SK-N-SH treated with all-trans-retinoic acid at 6 μM for 48 hours (cell line): ENCODE measurements around the gene TMEM182.

ENCODE experiments used
- ATAC-seq: fragments of 200-7000 bp; cut with Tn5 transposase; 3 replicates; pipeline ENCODE4 v1.9.1; 2020; ENCODE audit warnings: mild to moderate bottlenecking, moderate library complexity
- ARNTL ChIP-seq: fragments of 450-650 bp; formaldehyde crosslinking; IDR thresholded peaks from 2 replicates; pipeline ENCODE4 v1.5.0; 2020; ENCODE audit warnings: low read depth, mild to moderate bottlenecking, moderate library complexity, borderline replicate concordance
- BACH2 ChIP-seq: fragments of 250-450 bp; sonication (Bioruptor Pico); IDR thresholded peaks from 2 replicates; pipeline ENCODE4 v1.9.0; 2021; ENCODE audit warnings: mild to moderate bottlenecking, borderline replicate concordance
- CSDC2 ChIP-seq: fragments of 250-450 bp; sonication (Bioruptor Pico); IDR thresholded peaks from 2 replicates; pipeline ENCODE4 v1.5.0; 2020; ENCODE audit warnings: mild to moderate bottlenecking, moderate library complexity
- ESRRG ChIP-seq: fragments of 250-450 bp; sonication (Bioruptor Pico); IDR thresholded peaks from 2 replicates; pipeline ENCODE4 v1.6.1; 2021; ENCODE audit warnings: mild to moderate bottlenecking
- GLIS3 ChIP-seq: fragments of 250-450 bp; sonication (Bioruptor Pico); IDR thresholded peaks from 2 replicates; pipeline ENCODE4 v1.5.0; 2020; ENCODE audit warnings: mild to moderate bottlenecking, moderate library complexity
- ISL1 ChIP-seq: fragments of 250-450 bp; sonication (Bioruptor Pico); IDR thresholded peaks from 2 replicates; pipeline ENCODE4 v2.1.2; 2022; ENCODE audit warnings: mild to moderate bottlenecking, moderate library complexity
- OSR1 ChIP-seq: fragments of 250-450 bp; sonication (Bioruptor Pico); IDR thresholded peaks from 2 replicates; pipeline ENCODE4 v1.8.0; 2022; ENCODE audit warnings: moderate library complexity, mild to moderate bottlenecking, inconsistent platforms
- PPARA ChIP-seq: fragments of 250-450 bp; sonication (Bioruptor Pico); IDR thresholded peaks from 2 replicates; pipeline ENCODE4 v1.5.0; 2020; ENCODE audit warnings: mild to moderate bottlenecking, borderline replicate concordance
- RARB ChIP-seq: fragments of 250-450 bp; sonication (Bioruptor Pico); IDR thresholded peaks from 2 replicates; pipeline ENCODE4 v1.8.0; 2021; ENCODE audit warnings: mild to moderate bottlenecking, moderate library complexity
- SNAI2 ChIP-seq: fragments of 250-450 bp; sonication (Bioruptor Pico); IDR thresholded peaks from 2 replicates; pipeline ENCODE4 v1.5.0; 2020; ENCODE audit warnings: mild to moderate bottlenecking, moderate library complexity
- TCF4 ChIP-seq: fragments of 250-450 bp; sonication (Bioruptor Pico); IDR thresholded peaks from 2 replicates; pipeline ENCODE4 v1.8.0; 2021; ENCODE audit warnings: mild to moderate bottlenecking, moderate library complexity, borderline replicate concordance
- TOX ChIP-seq: fragments of 250-450 bp; sonication (Bioruptor Pico); IDR thresholded peaks from 2 replicates; pipeline ENCODE4 v1.8.0; 2021; ENCODE audit warnings: mild to moderate bottlenecking, moderate library complexity, borderline replicate concordance
- ZC3H10 ChIP-seq: fragments of 250-450 bp; sonication (Bioruptor Pico); IDR thresholded peaks from 2 replicates; pipeline ENCODE4 v1.5.1; 2021; ENCODE audit warnings: mild to moderate bottlenecking, moderate library complexity
- ZFP3 ChIP-seq: fragments of 250-450 bp; sonication (Bioruptor Pico); IDR thresholded peaks from 2 replicates; pipeline ENCODE4 v1.5.0; 2020; ENCODE audit warnings: mild to moderate bottlenecking, moderate library complexity
- ZNF565 ChIP-seq: fragments of 450-650 bp; formaldehyde crosslinking; conservative IDR thresholded peaks from 2 replicates; pipeline ENCODE4 v1.5.0; 2020; ENCODE audit warnings: low read depth, mild to moderate bottlenecking, moderate library complexity
- ZNF70 ChIP-seq: fragments of 450-650 bp; formaldehyde crosslinking; IDR thresholded peaks from 2 replicates; pipeline ENCODE4 v1.5.0; 2020; ENCODE audit warnings: mild to moderate bottlenecking, moderate library complexity
- ZNF8 ChIP-seq: fragments of 450-650 bp; formaldehyde crosslinking; IDR thresholded peaks from 2 replicates; pipeline ENCODE4 v1.5.0; 2020; ENCODE audit warnings: mild to moderate bottlenecking, moderate library complexity
- TF ChIP-seq, protein P1 (sequence below): fragments of 250-450 bp; sonication (Bioruptor Pico); IDR thresholded peaks from 2 replicates; pipeline ENCODE4 v1.5.0; 2020; ENCODE audit warnings: mild to moderate bottlenecking, moderate library complexity
- TF ChIP-seq, protein P2 (sequence below): fragments of 250-450 bp; sonication (Bioruptor Pico); IDR thresholded peaks from 2 replicates; pipeline ENCODE4 v1.8.0; 2020; ENCODE audit warnings: mild to moderate bottlenecking, moderate library complexity, borderline replicate concordance
- TF ChIP-seq, protein P3 (sequence below): fragments of 250-450 bp; sonication (Bioruptor Pico); IDR thresholded peaks from 2 replicates; pipeline ENCODE4 v1.5.1; 2020; ENCODE audit warnings: low read depth, mild to moderate bottlenecking, moderate library complexity
- TF ChIP-seq, protein P4 (sequence below): fragments of 250-450 bp; sonication (Bioruptor Pico); IDR thresholded peaks from 2 replicates; pipeline ENCODE4 v1.5.1; 2021; ENCODE audit warnings: mild to moderate bottlenecking, moderate library complexity
- TF ChIP-seq, protein P5 (sequence below): fragments of 250-450 bp; sonication (Bioruptor Pico); IDR thresholded peaks from 2 replicates; pipeline ENCODE4 v1.8.0; 2021; ENCODE audit warnings: low read depth, mild to moderate bottlenecking, moderate library complexity, borderline replicate concordance

The TMEM182 gene

DNA sequence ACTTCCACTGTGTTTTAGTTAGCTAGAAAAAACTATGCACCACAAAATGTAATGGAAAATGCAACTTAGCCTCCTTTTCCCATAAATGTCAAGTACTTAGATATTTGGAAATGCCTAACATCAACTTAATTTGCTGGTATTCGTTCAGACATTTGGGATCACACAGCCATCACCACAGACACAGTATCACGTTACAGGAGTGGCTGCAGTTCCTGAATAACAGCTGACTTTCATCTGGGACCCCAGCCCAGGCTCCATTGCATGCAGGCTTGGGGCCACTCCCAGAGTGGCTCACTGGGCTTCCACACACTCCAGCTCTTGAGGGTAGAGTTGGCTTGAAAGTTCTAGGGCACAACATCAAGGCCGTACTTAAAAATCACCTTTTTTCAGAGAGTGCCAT is 9.3 kb downstream of the TMEM182 start:
- no peak for ATAC-seq
- TF ChIP-seq SNAI2 (CRISPR knock-in tag) (no peak), OSR1 (no peak), CSDC2 (no peak), ARNTL (CRISPR knock-in tag) (no peak), TOX (no peak)
- TF ChIP-seq, all 23 proteins: peak for 0

DNA sequence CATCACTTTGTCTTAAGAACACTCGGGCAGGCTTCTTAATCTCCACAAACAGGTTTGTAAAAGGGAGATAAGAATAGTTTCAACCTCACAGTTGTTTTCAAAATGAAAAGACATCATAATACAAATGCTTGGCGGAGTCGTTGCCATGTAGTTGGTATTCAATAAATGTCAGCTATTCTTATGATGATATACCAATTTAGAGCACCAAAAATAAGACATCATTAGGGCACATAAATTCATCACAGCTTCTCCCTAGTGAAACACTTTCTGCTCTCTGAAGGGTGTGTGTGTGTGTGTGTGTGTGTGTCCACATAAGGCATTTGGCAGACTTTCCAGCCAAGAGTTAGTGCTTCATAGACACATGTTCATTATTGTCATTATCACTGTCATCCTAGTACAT is 10.8 kb downstream of the TMEM182 start:
- no peak for TF ChIP-seq TOX
- TF ChIP-seq ESRRG (CRISPR knock-in tag): no peak
- TF ChIP-seq, protein P1, sequence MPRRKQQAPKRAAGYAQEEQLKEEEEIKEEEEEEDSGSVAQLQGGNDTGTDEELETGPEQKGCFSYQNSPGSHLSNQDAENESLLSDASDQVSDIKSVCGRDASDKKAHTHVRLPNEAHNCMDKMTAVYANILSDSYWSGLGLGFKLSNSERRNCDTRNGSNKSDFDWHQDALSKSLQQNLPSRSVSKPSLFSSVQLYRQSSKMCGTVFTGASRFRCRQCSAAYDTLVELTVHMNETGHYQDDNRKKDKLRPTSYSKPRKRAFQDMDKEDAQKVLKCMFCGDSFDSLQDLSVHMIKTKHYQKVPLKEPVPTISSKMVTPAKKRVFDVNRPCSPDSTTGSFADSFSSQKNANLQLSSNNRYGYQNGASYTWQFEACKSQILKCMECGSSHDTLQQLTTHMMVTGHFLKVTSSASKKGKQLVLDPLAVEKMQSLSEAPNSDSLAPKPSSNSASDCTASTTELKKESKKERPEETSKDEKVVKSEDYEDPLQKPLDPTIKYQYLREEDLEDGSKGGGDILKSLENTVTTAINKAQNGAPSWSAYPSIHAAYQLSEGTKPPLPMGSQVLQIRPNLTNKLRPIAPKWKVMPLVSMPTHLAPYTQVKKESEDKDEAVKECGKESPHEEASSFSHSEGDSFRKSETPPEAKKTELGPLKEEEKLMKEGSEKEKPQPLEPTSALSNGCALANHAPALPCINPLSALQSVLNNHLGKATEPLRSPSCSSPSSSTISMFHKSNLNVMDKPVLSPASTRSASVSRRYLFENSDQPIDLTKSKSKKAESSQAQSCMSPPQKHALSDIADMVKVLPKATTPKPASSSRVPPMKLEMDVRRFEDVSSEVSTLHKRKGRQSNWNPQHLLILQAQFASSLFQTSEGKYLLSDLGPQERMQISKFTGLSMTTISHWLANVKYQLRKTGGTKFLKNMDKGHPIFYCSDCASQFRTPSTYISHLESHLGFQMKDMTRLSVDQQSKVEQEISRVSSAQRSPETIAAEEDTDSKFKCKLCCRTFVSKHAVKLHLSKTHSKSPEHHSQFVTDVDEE (CRISPR knock-in tag): no peak
- TF ChIP-seq CSDC2: no peak
- no peak for TF ChIP-seq GLIS3 (CRISPR knock-in tag)
- TF ChIP-seq, protein P2, sequence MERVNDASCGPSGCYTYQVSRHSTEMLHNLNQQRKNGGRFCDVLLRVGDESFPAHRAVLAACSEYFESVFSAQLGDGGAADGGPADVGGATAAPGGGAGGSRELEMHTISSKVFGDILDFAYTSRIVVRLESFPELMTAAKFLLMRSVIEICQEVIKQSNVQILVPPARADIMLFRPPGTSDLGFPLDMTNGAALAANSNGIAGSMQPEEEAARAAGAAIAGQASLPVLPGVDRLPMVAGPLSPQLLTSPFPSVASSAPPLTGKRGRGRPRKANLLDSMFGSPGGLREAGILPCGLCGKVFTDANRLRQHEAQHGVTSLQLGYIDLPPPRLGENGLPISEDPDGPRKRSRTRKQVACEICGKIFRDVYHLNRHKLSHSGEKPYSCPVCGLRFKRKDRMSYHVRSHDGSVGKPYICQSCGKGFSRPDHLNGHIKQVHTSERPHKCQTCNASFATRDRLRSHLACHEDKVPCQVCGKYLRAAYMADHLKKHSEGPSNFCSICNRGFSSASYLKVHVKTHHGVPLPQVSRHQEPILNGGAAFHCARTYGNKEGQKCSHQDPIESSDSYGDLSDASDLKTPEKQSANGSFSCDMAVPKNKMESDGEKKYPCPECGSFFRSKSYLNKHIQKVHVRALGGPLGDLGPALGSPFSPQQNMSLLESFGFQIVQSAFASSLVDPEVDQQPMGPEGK: no peak
- TF ChIP-seq SNAI2 (CRISPR knock-in tag): no peak
- TF ChIP-seq, protein P3, sequence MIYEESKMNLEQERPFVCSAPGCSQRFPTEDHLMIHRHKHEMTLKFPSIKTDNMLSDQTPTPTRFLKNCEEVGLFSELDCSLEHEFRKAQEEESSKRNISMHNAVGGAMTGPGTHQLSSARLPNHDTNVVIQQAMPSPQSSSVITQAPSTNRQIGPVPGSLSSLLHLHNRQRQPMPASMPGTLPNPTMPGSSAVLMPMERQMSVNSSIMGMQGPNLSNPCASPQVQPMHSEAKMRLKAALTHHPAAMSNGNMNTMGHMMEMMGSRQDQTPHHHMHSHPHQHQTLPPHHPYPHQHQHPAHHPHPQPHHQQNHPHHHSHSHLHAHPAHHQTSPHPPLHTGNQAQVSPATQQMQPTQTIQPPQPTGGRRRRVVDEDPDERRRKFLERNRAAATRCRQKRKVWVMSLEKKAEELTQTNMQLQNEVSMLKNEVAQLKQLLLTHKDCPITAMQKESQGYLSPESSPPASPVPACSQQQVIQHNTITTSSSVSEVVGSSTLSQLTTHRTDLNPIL: no peak
- no peak for TF ChIP-seq ZNF565 (CRISPR knock-in tag)
- TF ChIP-seq, protein P4, sequence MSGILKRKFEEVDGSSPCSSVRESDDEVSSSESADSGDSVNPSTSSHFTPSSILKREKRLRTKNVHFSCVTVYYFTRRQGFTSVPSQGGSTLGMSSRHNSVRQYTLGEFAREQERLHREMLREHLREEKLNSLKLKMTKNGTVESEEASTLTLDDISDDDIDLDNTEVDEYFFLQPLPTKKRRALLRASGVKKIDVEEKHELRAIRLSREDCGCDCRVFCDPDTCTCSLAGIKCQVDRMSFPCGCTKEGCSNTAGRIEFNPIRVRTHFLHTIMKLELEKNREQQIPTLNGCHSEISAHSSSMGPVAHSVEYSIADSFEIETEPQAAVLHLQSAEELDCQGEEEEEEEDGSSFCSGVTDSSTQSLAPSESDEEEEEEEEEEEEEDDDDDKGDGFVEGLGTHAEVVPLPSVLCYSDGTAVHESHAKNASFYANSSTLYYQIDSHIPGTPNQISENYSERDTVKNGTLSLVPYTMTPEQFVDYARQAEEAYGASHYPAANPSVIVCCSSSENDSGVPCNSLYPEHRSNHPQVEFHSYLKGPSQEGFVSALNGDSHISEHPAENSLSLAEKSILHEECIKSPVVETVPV: no peak
- TF ChIP-seq PPARA (CRISPR knock-in tag): no peak
- TF ChIP-seq ZC3H10 (CRISPR knock-in tag): no peak
- no peak for TF ChIP-seq ISL1
- TF ChIP-seq ZNF70 (CRISPR knock-in tag): no peak
- TF ChIP-seq ARNTL (CRISPR knock-in tag): no peak
- no peak for TF ChIP-seq TCF4 (CRISPR knock-in tag)
- no peak for ATAC-seq

DNA sequence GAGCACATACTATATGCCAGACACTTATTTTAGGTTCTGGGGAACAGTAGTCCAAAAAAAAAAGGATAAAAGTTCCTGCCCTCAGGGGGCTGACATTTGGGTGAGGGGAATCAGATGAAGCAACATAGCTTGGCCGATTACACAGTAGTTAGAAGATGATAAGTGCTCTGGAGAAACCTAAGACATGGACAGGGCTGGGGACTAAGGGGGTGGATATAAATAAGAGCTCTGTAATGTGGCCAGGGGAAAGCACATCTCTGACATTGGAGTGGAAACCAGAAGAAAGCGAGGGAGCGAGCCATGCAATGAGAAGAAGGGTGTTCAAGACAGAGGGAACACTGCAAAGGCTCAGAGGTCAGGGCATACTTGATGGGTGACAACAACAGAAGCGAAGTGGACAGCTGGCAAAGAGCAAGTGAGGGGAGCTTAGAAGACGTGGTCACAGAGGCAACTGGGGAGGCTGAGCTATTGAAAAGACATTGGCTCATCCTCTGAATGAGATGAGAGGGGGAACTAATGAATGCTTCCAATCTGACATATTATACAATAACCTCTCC is 11.4 kb downstream of the TMEM182 start:
- no peak for ATAC-seq
- TF ChIP-seq, protein P1 (CRISPR knock-in tag): no peak
- TF ChIP-seq BACH2 (CRISPR knock-in tag) (no peak), PPARA (CRISPR knock-in tag) (no peak), RARB (CRISPR knock-in tag) (no peak), ZNF70 (CRISPR knock-in tag) (no peak), ZNF8 (CRISPR knock-in tag) (no peak), TCF4 (CRISPR knock-in tag) (no peak), GLIS3 (CRISPR knock-in tag) (no peak), CSDC2 (no peak), SNAI2 (CRISPR knock-in tag) (no peak), ZC3H10 (CRISPR knock-in tag) (no peak), ISL1 (no peak), ESRRG (CRISPR knock-in tag) (no peak), ARNTL (CRISPR knock-in tag) (no peak), ZFP3 (CRISPR knock-in tag) (no peak)
- TF ChIP-seq, protein P3: no peak
- TF ChIP-seq, protein P4: no peak
- TF ChIP-seq, protein P5, sequence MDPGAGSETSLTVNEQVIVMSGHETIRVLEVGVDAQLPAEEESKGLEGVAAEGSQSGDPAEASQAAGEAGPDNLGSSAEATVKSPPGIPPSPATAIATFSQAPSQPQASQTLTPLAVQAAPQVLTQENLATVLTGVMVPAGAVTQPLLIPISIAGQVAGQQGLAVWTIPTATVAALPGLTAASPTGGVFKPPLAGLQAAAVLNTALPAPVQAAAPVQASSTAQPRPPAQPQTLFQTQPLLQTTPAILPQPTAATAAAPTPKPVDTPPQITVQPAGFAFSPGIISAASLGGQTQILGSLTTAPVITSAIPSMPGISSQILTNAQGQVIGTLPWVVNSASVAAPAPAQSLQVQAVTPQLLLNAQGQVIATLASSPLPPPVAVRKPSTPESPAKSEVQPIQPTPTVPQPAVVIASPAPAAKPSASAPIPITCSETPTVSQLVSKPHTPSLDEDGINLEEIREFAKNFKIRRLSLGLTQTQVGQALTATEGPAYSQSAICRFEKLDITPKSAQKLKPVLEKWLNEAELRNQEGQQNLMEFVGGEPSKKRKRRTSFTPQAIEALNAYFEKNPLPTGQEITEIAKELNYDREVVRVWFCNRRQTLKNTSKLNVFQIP (CRISPR knock-in tag): no peak
